Panc1 (cell line): Measurements from ENCODE around the gene DGCR6L. TPM values are rescaled to one million over a fixed set of nuclear protein-coding genes. Genes with fewer than 3 reads are reported as not detected.

Experiments used
- ATAC-seq: fragments of 200-7000 bp; cut with Tn5 transposase; 2 replicates; pipeline ENCODE4 v1.9.1; 2020; ENCODE audit warnings: mild to moderate bottlenecking, moderate library complexity
- BruUV-seq: library from RNA; stranded (reverse); fragments of 400-500 nt; replicated peaks from 2 replicates; lab custom pipeline; 2021; lab: Mats Ljungman, UMichigan
- CTCF ChIA-PET: fragments of 300-600 bp; sonication (Branson Sonifier 250); formaldehyde crosslinking; loops from one replicate; lab custom pipeline; 2022; ENCODE audit warnings: antibody characterized with exemption; lab: Charles Lee
- POLR2A ChIA-PET: fragments of 300-600 bp; sonication (Branson Sonifier 250); formaldehyde crosslinking; loops from one replicate; lab custom pipeline; 2022; ENCODE audit warnings: antibody characterized with exemption; lab: Charles Lee
- DNase-seq: peaks from one replicate; pipeline ENCODE4 v3.0.0-alpha.2; 2010; ENCODE audit warnings: low read depth, low spot score
- H3K27ac ChIP-seq: 2 replicates; pipeline ENCODE4 v1.5.1; 2011; ENCODE audit warnings: mild to moderate bottlenecking, low read length, inconsistent platforms
- H3K27me3 ChIP-seq: fragments of 200-500 bp; sonication (Bioruptor generic); 2 replicates; pipeline ENCODE4 v1.6.0; 2014; ENCODE audit warnings: low read length, inconsistent platforms; ENCODE audit not compliant: control insufficient read depth, insufficient read depth
- H3K36me3 ChIP-seq: fragments of 200-500 bp; sonication (Bioruptor generic); 2 replicates; pipeline ENCODE4 v1.5.1; 2014; ENCODE audit warnings: inconsistent platforms, mild to moderate bottlenecking, low read length, moderate library complexity; ENCODE audit not compliant: control insufficient read depth, insufficient read depth
- H3K4me1 ChIP-seq: 2 replicates; pipeline ENCODE4 v1.5.1; 2011; ENCODE audit warnings: inconsistent platforms, mild to moderate bottlenecking, low read length, moderate library complexity; ENCODE audit not compliant: control insufficient read depth, insufficient read depth
- H3K4me3 ChIP-seq, 2 experiments: 2 replicates each; pipeline ENCODE4 v1.5.1; 2011 to 2012; ENCODE audit warnings: low read depth in 2 of 2, low read length in 2 of 2, mild to moderate bottlenecking in 2 of 2, inconsistent platforms in 1 of 2, moderate library complexity in 1 of 2
- H3K9me3 ChIP-seq: fragments of 200-500 bp; sonication (Bioruptor generic); 2 replicates; pipeline ENCODE4 v1.5.1; 2014; ENCODE audit warnings: low read depth, mild to moderate bottlenecking, inconsistent platforms, low read length, moderate library complexity; ENCODE audit not compliant: control insufficient read depth, insufficient read depth
- CTCF ChIP-seq: fragments of 450-650 bp; IDR thresholded peaks from 2 replicates; pipeline ENCODE4 v1.5.1; 2017; ENCODE audit warnings: mild to moderate bottlenecking
- POLR2AphosphoS5 ChIP-seq: IDR thresholded peaks from 2 replicates; pipeline ENCODE4 v1.6.1; 2012; ENCODE audit warnings: mild to moderate bottlenecking, low read depth, low read length, moderate library complexity
- SIN3A ChIP-seq: IDR thresholded peaks from 2 replicates; pipeline ENCODE4 v1.6.1; 2012; ENCODE audit warnings: low read depth, mild to moderate bottlenecking, low read length, moderate library complexity, borderline replicate concordance; ENCODE audit not compliant: insufficient read depth
- TCF7L2 ChIP-seq: IDR thresholded peaks from 2 replicates; pipeline ENCODE4 v1.6.1; 2011; ENCODE audit warnings: mild to moderate bottlenecking, low read depth, low read length, inconsistent platforms
- in situ Hi-C: cut with HindIII; loops from 2 replicates; pipeline ENCODE4 v1.10.0; 2016; ENCODE audit warnings: low sequenced_read_pairs, low pct_unique_long_range_greater_than_20kb
- intact Hi-C: fragments of 100-400 bp; cut with micrococcal nuclease; formaldehyde crosslinking; loops from one replicate; pipeline ENCODE4 v1.10.0; 2022; ENCODE audit not compliant: unreplicated experiment
- total RNA-seq: library from RNA; stranded (reverse); gene quantifications from one replicate; pipeline ENCODE4 v1.2.1, GENCODE V29; 2021; ENCODE audit not compliant: unreplicated experiment
- TF ChIP-seq, protein P1 (sequence below), 2 experiments: IDR thresholded peaks; 2 replicates each; pipeline ENCODE4 v1.6.1; 2011 to 2012; ENCODE audit warnings: low read depth in 2 of 2, control low read depth in 1 of 2, low read length in 1 of 2, mild to moderate bottlenecking in 1 of 2, moderate library complexity in 1 of 2; ENCODE audit not compliant: insufficient read depth in 1 of 2

DGCR6L gene
- total RNA-seq, 1 experiment from 2014 or later: 43.5 TPM

DNA sequence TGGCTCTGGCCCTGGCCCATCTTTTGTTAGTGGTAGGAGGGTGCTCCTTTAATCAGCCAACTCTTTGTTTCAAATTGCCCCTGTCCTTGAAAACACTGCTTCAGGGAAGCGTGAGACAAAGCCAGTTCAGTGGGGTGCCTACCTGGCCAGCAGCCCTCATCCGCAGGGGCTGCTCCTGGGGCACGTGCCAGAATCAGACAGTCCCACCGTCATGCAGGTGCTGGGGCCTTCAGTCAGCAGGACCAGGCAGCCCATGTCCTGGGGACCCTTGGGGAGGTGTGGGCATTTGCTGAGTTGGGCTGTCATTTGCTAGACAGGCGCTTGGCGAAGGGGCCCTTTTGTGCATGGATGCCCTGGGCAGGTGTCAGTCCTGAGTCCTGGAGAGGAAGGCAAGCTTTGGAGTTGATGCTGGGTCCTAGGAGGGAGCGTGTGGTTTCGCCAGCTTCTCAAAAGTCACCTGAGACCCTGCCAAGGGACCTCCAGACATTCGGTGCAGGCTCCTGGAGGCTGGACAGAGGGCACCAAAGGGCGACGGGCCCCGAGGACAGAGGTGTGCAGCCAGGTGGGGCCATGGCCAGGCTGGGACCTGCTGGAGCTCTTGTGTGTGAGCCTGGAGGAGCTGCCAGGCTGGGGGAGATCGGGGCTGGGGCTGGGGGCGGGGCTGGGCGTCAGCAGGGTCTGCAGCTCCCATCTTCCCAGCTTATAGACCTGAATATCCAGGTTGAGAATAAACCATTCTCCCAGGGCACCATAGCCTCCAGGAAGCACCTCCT, 36.8 kb downstream of the DGCR6L start:
- in situ Hi-C loops: no loop called here

GRCh38 chr22:20281891-20282290, 38.0 kb downstream of the DGCR6L start:
- POLR2A ChIA-PET: no interaction called here

More for the DNA sequence above, 36.8 kb downstream of the DGCR6L start:
- no peaks in the 10 kb centered on the region for H3K4me1 ChIP-seq
- no peaks in the 10 kb centered on the region for H3K27me3 ChIP-seq
- ATAC-seq (no peak), DNase-seq (no peak)
- TF ChIP-seq SIN3A: no peak
- TF ChIP-seq CTCF: no peak
- TF ChIP-seq, protein P1, sequence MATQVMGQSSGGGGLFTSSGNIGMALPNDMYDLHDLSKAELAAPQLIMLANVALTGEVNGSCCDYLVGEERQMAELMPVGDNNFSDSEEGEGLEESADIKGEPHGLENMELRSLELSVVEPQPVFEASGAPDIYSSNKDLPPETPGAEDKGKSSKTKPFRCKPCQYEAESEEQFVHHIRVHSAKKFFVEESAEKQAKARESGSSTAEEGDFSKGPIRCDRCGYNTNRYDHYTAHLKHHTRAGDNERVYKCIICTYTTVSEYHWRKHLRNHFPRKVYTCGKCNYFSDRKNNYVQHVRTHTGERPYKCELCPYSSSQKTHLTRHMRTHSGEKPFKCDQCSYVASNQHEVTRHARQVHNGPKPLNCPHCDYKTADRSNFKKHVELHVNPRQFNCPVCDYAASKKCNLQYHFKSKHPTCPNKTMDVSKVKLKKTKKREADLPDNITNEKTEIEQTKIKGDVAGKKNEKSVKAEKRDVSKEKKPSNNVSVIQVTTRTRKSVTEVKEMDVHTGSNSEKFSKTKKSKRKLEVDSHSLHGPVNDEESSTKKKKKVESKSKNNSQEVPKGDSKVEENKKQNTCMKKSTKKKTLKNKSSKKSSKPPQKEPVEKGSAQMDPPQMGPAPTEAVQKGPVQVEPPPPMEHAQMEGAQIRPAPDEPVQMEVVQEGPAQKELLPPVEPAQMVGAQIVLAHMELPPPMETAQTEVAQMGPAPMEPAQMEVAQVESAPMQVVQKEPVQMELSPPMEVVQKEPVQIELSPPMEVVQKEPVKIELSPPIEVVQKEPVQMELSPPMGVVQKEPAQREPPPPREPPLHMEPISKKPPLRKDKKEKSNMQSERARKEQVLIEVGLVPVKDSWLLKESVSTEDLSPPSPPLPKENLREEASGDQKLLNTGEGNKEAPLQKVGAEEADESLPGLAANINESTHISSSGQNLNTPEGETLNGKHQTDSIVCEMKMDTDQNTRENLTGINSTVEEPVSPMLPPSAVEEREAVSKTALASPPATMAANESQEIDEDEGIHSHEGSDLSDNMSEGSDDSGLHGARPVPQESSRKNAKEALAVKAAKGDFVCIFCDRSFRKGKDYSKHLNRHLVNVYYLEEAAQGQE (IDR thresholded peaks at IDR 0.05; ENCODE audit: insufficient read depth in 1 of 2, low read depth in 2 of 2, low read length in 1 of 2): no peak
- no peak for TF ChIP-seq TCF7L2
- no peak for TF ChIP-seq POLR2AphosphoS5
- ChIA-PET POLR2A (no interaction called here), CTCF (no interaction called here)
- intact Hi-C loops: no loop called here
- H3K36me3 ChIP-seq: no peaks in the 10 kb centered on the region
- no peaks in the 10 kb centered on the region for H3K9me3 ChIP-seq
- no TSS peak for BruUV-seq
- H3K27ac ChIP-seq: no peak overlapping the region
- H3K4me3 ChIP-seq: no peak overlapping the region

More at GRCh38 chr22:20281891-20282290, 38.0 kb downstream of the DGCR6L start:
- ATAC-seq (no peak), DNase-seq (no peak)
- no peaks in the 10 kb centered on the region for H3K9me3 ChIP-seq
- intact Hi-C loops: no loop called here
- H3K27me3 ChIP-seq: no peaks in the 10 kb centered on the region
- in situ Hi-C loops: no loop called here
- CTCF ChIA-PET: no interaction called here
- no peaks in the 10 kb centered on the region for H3K4me1 ChIP-seq
- no peak overlapping the region for H3K27ac ChIP-seq
- H3K36me3 ChIP-seq: no peaks in the 10 kb centered on the region
- no peak overlapping the region for H3K4me3 ChIP-seq
- no TSS peak for BruUV-seq
- TF ChIP-seq, protein P1 (IDR thresholded peaks at IDR 0.05; ENCODE audit: insufficient read depth in 1 of 2, low read depth in 2 of 2, low read length in 1 of 2): no peak
- TF ChIP-seq CTCF: no peak
- TF ChIP-seq POLR2AphosphoS5: no peak
- TF ChIP-seq SIN3A: no peak
- TF ChIP-seq TCF7L2: no peak
